Islet precursor cell (in vitro differentiated cells): ENCODE measurements around the gene PAX6.

Experiments
- DNase-seq: peaks from one replicate; pipeline ENCODE4 v3.0.0-alpha.2; 2018

Gene PAX6

DNA sequence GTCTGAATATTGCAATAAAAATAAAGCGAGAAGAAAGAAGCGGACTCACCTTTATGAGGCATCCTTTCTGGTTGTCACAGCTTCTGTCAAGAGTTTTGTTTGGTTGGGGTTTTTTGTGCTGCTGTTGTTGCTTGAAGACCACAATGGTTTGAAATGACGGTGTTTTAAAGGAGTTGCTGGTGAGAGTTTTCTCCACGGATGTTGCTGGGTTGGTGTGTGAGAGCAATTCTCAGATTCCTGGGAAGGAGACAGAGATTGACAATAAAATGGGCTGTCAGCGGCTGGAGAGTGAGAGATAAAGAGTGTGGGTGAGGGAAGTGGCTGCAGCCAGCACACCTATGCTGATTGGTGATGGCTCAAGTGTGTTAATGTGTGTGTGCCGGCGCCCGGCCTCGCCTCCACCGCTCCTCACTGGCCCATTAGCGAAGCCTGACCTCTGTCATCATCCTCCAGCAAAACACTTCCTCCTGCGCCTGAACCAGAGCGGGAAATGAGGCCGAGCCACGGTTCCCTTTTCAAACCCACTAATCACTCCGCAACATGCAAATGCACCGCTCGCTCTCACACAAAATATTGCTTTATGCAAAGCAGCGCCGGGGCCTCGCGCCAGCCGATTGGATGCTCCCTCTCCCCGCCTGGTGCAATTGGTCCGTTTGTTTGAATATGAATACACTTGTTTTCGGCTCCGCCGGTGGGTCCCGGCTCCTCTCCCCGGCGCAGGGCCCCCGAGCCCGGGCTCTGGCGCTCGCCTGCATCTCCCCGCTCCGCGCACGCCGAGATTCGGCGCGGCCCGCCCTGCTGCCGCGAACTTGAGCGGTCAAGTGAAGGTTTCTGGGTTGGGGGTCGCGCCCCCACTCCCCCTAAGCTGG is at the start of gene PAX6:
TSS of gene PAX6 (minus strand) at position 544 of the 869 bp plus-strand sequence. CDS start 4,911 bp downstream, outside the sequence.
- peak; percentile 82 for DNase-seq

DNA sequence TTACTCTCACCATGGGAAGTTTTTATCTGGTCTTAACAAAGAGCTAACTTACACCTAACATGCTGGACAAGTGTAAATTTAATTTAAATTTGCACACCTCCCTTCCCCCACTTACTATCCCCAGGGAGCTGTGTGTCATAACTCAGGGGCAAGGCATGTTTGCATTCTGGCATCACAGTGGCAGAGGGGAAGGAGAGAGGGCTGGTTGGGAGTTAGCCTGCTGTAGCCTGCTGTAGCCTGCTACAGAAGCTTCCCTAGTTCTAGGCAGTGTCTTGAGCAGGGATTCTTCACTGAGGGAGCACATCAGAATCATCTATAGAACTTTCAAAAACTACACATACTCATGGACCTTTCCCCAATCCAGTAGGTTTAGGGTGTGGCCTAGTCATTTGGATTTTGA is 49.3 kb upstream of the PAX6 start:
- DNase-seq: no peak

DNA sequence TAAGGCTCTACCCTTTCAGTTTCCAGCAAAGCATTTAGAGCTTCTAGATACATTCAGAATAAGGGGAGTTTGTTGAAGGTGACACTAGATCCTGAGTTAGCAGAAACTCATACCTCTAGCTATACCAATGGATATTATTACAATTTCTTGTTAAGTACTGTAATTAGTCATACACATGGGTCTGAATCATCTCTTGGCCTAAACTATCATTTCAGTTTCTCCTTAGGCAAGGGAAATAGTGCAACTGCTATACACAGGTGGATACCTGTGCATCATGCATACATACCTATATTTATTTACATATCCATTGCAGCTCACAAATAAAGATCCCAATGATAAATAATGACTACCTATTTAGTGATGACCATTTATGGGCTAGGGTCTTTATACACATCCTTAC is 45.1 kb upstream of the PAX6 start:
- DNase-seq: no peak

DNA sequence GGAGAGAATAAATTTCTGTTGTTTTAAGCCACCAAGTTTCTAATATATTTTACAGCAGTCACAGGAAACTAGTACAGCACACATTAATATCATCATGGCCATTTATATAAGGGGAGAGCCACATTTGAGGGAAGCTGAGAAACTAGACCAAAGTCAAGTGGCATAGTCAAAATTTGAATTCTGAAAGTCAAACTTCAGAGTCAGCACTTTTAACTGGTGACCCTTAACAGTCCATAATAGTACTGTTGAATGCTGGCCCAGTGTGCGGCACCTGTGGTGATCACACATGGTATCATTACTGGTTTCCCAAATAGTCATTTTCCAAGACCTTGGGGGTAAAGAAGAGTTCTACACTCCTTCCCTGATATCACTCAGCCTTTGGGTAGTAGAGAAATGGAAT is 44.3 kb upstream of the PAX6 start:
- DNase-seq: no peak

- DNase-seq: no peak
These were observed 39.2 kb upstream of the PAX6 start for GRCh38 chr11:31850365-31850764.

DNA sequence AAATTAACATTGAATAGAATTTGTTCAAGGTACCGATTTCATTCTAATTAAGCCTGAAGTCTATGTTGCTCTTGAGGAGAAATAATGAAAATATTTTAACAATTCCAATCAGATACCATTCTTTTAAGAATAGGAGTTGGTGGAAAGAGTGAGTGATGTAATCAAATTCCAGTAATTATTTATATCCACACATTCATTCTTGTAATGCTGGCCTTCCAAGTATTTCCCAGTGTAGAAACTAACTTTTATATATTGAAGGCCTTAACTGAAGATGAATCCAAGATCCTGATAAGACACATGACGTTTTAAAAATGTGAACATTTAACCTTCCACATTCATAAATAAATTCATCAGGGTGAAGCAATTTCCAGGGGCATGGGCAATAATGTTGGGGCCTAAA is 36.6 kb upstream of the PAX6 start:
- DNase-seq: no peak

GRCh38 chr11:31845331-31845730 is 34.2 kb upstream of the PAX6 start:
- DNase-seq: no peak

DNA sequence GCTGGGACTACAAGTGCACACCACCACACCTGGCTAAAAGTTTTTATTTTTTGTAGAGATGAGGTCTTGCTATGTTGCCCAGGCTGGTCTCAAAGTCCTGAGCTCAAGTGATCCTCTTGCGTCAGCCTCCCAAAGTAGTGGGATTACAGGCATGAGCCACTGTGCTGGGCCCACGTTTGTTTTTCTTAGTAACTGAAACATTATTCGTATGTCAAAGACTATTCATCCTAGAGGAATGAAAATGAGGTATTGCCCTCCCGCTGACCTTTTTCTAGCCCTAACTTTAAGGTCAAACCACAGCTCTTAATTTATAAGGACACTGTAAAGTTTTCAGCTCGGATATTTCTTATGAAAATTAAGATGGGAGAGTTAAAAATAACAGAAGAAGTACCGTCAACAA is 33.2 kb upstream of the PAX6 start:
- DNase-seq: no peak

DNA sequence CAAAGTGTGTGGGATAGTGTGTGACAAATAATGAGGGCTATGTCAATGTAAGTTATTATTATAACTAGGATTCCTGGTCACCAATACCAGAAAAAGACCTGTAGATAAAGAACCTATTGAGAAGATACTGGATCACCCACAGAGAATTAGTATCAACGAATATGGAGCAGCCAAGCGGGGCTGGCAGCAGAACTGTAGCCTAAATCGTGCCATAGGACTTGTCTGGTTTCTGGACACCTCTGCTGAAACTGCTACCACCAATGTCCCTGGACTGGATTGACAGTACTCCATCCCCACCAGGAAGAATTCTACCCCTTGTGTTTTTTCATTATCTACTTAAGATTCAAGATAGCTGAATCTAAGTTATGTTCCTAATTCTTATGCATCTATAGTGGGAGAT is 30.3 kb upstream of the PAX6 start:
- no peak for DNase-seq

- DNase-seq: no peak
These were observed 23.1 kb upstream of the PAX6 start for GRCh38 chr11:31834237-31834636.

DNA sequence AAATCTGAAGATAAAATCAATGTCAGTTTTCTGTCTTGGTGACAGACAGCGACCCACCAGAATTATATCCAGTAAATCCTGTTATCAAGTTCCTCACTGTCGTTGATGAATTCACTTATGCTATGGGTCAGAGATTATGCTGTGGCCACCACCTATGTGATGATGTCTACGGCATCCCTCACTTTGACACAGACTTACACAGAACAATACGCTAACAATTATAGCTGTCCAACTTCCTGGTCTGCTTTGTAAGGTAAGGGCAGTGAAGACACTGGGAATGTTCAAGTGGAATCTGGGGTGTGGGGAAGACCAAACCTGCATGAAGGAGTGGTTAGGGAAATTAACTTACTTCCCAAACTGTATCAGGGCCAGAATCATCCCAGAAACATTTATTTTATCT is 19.3 kb upstream of the PAX6 start:
- no peak for DNase-seq

GRCh38 chr11:31828217-31828616 is 17.1 kb upstream of the PAX6 start:
- DNase-seq: no peak

GRCh38 chr11:31827455-31828206 is 16.5 kb upstream of the PAX6 start:
- no peak for DNase-seq

DNA sequence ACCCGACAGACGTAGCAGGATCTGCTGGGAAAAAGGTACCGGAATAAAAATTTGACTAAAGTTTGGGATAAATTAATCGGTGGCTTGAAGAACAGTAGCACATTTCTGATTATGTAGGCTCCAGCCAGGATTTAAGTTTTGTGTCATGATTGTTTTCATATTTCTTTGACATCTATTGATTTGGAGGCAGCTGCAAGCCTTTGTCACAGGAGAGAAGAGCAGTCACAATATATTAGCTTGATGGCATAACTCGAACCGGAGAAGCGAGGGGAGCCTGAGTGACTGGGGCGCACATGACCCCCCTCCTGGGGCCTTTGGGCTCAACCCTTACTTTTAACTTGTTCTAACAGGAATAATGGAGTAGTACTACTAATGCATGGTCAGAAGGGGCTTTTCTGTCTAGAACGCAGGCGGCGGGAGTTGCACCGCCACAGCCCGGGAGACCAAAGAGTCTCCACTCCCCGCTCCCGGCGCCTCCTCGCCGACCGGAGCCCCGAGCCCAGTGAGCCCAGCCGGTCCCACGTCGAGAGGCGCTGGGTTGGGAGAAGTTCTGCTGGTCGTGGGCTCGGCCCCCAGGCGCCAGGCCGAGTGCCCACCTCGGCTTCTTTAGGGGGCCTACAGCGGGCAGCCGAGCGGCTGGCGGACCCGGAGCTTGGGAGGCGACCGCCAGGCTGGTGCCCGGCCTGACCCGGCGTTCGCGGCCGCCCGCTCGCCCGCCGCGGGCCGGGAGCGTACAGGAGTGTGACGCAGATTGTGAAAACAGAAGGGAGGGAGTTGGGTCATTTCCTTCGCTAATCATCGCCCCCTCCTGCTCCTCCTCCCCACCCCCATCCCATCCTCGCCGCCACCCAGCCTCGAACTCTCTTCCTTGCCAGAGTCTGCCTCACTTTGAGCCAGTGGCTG is 15.7 kb upstream of the PAX6 start:
- no peak for DNase-seq

GRCh38 chr11:31825838-31826484 is 14.8 kb upstream of the PAX6 start:
- DNase-seq: no peak

- DNase-seq: no peak
These were observed 14.0 kb upstream of the PAX6 start for GRCh38 chr11:31824879-31825837.

DNA sequence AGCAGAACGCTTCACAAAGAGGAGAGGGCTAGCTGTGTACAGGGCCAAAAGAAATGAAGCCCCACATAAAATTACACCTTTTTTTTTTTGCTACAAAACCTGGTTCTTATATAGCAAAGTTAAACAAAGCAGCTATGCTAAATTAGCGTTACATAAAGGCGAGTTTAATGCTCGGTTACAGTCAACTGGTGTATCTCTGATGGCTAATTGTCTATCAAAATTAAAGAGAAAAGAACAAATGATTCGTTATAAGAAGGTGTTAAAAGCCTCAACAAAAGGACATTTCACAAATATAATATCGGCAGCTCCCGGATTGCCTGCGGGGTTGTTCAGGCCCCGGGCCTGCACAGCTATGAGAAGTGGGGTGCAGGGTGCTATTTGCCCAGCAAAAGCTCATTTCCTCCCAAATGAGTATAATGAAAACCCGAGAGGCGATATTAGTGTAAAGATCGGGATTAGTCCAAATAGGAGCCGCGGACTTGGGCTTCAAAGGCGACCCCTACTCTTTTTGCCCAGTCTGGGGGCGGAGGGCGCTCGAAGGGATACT is 13.3 kb upstream of the PAX6 start:
- no peak for DNase-seq

- DNase-seq: no peak
These were observed 12.7 kb upstream of the PAX6 start for GRCh38 chr11:31823644-31824331.

DNA sequence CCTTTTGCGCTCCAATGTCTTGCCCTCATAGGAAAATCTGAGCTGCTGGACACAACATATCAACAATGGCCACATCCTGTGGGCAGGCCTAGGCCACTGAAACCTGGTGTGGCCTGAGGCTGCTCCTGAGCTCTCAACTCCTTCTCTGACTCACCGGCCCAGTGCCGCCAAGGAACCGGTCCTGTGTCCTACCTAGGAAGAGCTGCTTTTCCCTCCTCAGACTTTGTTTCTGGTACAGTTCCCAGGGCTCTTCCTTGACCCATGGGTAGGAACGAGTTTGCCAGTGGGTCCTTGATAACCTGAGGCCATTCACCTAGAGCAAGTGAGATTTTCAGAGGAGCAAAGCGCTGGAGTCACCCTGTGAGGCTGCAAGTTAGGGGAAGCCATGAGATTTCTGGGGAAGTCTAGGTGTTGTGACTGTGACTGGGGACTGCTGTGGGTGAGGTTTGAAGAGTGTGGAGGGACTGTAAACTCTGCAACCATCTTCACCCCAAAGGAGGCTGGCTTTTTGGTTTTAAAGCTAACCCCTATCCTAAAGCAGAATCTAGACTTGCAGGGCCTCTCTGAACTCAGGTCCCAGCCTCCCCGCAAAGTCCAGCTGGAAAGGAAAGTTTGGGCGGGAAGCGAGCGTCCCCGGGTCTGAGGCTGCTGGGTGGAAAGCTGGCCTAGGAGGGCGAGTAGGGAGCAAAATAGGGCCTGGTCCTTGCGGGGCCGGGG is 12.0 kb upstream of the PAX6 start:
- no peak for DNase-seq
